ENCODE data around the gene SERGEF. TPM values are rescaled to one million over a fixed set of nuclear protein-coding genes. Genes with fewer than 3 reads are reported as not detected.

The SERGEF gene
- total RNA-seq, result 10 to 100 TPM; 42.0 to 76.3 (median 62.2) TPM
- 10 to 100 TPM; 47.8 to 59.7 TPM for polyA plus RNA-seq
- long read RNA-seq, donor 1, transcript SERGEF-208 (10 exons, 1,264 nt), result minor isoform, 16 of 214 reads
- long read RNA-seq, donor 1, transcript SERGEF-201 (11 exons, 1,566 nt), result major isoform, 64 of 214 reads
- long read RNA-seq, donor 1, partial matches to known transcripts, result 11 of 214 reads
- long read RNA-seq, donor 1, other reads (novel, unspliced or antisense), result 123 of 214 reads
- long read RNA-seq, donor 2, partial matches to known transcripts, result 0 of 2 reads
- long read RNA-seq, donor 2, other reads (novel, unspliced or antisense), result 0 of 2 reads
- long read RNA-seq, donor 3, transcript SERGEF-208 (10 exons, 1,264 nt), result minor isoform, 6 of 42 reads
- long read RNA-seq, donor 3, transcript SERGEF-201 (11 exons, 1,566 nt), result major isoform, 10 of 42 reads
- long read RNA-seq, donor 3, partial matches to known transcripts, result 4 of 42 reads
- long read RNA-seq, donor 3, other reads (novel, unspliced or antisense), result 22 of 42 reads

GRCh38 chr11:18012906-18013781, at the start of gene SERGEF:
TSS of gene SERGEF (minus strand) at chr11:18013047. CDS start at chr11:18013010, 37 bp downstream.
- H3K27ac ChIP-seq, result peak within 1 kb of the TSS; percentile 49 to 84
- peak within 1 kb of the TSS; percentile 61 for H3K4me3 ChIP-seq
- no peaks in the 10 kb centered on the region for H3K36me3 ChIP-seq
- H3K9me3 ChIP-seq, result no peaks in the 10 kb centered on the region
- 1% methylated on average over 82 to 93 of the region's 93 CpGs for WGBS, 3 donors
- intact Hi-C loops (cut with DNase I), result no loop called here
- peaks cover 4% of the 10 kb centered on the region for H3K4me1 ChIP-seq (ENCODE audit: insufficient read depth)
- peak in 2 of 3 donors; percentile 37 to 48 for TF ChIP-seq CTCF (IDR thresholded peaks at IDR 0.05)
- TF ChIP-seq EP300 (IDR thresholded peaks at IDR 0.05), result no peak
- peak; percentile 52 for TF ChIP-seq POLR2A (IDR thresholded peaks at IDR 0.05)
- peak; percentile 91 to 94 (median 92) for DNase-seq
- H3K27me3 ChIP-seq, result no peaks in the 10 kb centered on the region

- no peaks in the 10 kb centered on the region for H3K9me3 ChIP-seq
- DNase-seq, result no peak
- intact Hi-C loops (cut with DNase I), result no loop called here
- no peaks in the 10 kb centered on the region for H3K36me3 ChIP-seq
- H3K27ac ChIP-seq, result no peak overlapping the region
- no peaks in the 10 kb centered on the region for H3K4me1 ChIP-seq (ENCODE audit: insufficient read depth)
- TF ChIP-seq POLR2A (IDR thresholded peaks at IDR 0.05), result no peak
- no peak for TF ChIP-seq CTCF (IDR thresholded peaks at IDR 0.05)
- TF ChIP-seq EP300 (IDR thresholded peaks at IDR 0.05), result no peak
- 74 to 85% (median 82%) methylated on average over 2 of the region's 2 CpGs for WGBS, 3 donors
- no peaks in the 10 kb centered on the region for H3K27me3 ChIP-seq
- H3K4me3 ChIP-seq, result no peak overlapping the region
These were observed 48.5 kb upstream of the SERGEF start for GRCh38 chr11:18061351-18061750.

GRCh38 chr11:18056561-18057181, 43.8 kb upstream of the SERGEF start:
- 30 to 94% (median 86%) methylated on average over 1 of the region's 1 CpG for WGBS, 3 donors
- Histone ChIP-seq H3K27ac (no peak overlapping the region), H3K9me3 (no peaks in the 10 kb centered on the region), H3K4me1 (ENCODE audit: insufficient read depth) (no peaks in the 10 kb centered on the region), H3K36me3 (no peaks in the 10 kb centered on the region), H3K4me3 (no peak overlapping the region), H3K27me3 (no peaks in the 10 kb centered on the region)
- intact Hi-C loops (cut with DNase I), result no loop called here
- TF ChIP-seq EP300 (IDR thresholded peaks at IDR 0.05), result no peak
- no peak for TF ChIP-seq POLR2A (IDR thresholded peaks at IDR 0.05)
- no peak for TF ChIP-seq CTCF (IDR thresholded peaks at IDR 0.05)
- no peak for DNase-seq

GRCh38 chr11:18054511-18055103, 41.8 kb upstream of the SERGEF start:
- H3K9me3 ChIP-seq, result no peaks in the 10 kb centered on the region
- no peaks in the 10 kb centered on the region for H3K4me1 ChIP-seq (ENCODE audit: insufficient read depth)
- no peak for DNase-seq
- 84 to 87% (median 86%) methylated on average over 10 of the region's 10 CpGs for WGBS, 3 donors
- no peak for TF ChIP-seq EP300 (IDR thresholded peaks at IDR 0.05)
- no peak for TF ChIP-seq CTCF (IDR thresholded peaks at IDR 0.05)
- H3K4me3 ChIP-seq, result no peak overlapping the region
- no peaks in the 10 kb centered on the region for H3K27me3 ChIP-seq
- intact Hi-C loops (cut with DNase I), result no loop called here
- H3K36me3 ChIP-seq, result no peaks in the 10 kb centered on the region
- H3K27ac ChIP-seq, result no peak overlapping the region

All from ovary (tissue), 10 donors.